HG03135 (cell line): ENCODE measurements around the gene S100A8.
"Not testable (repeated sequence)": the region's sequence is repeated elsewhere in the genome, so short reads cannot be mapped to it uniquely, and the experiment has no call there.

Experiments
- ATAC-seq: cut with Tn5 transposase; IDR thresholded peaks from one replicate; pipeline ENCODE4 v1.9.1; 2021; ENCODE audit warnings: mild to moderate bottlenecking, moderate library complexity; ENCODE audit not compliant: unreplicated experiment

Gene S100A8

GRCh38 chr1:153390938-153391710, at the start of gene S100A8:
TSS of gene S100A8 (minus strand) at chr1:153391073. CDS start at chr1:153390535, 538 bp downstream.
- ATAC-seq: no peak

GRCh38 chr1:153439273-153439672, 48.4 kb upstream of the S100A8 start:
- no peak for ATAC-seq

GRCh38 chr1:153438599-153438998, 47.7 kb upstream of the S100A8 start:
- ATAC-seq: no peak

- no peak for ATAC-seq
Observed at GRCh38 chr1:153437236-153437635, 46.4 kb upstream of the S100A8 start.

GRCh38 chr1:153434746-153435455, 44.0 kb upstream of the S100A8 start:
- no peak for ATAC-seq

GRCh38 chr1:153432874-153433681, 42.2 kb upstream of the S100A8 start:
- no peak for ATAC-seq

GRCh38 chr1:153431928-153432327, 41.1 kb upstream of the S100A8 start:
- no peak for ATAC-seq

GRCh38 chr1:153431427-153431826, 40.6 kb upstream of the S100A8 start:
- no peak for ATAC-seq

GRCh38 chr1:153431002-153431401, 40.1 kb upstream of the S100A8 start:
- ATAC-seq: no peak

GRCh38 chr1:153430561-153430960, 39.7 kb upstream of the S100A8 start:
- no peak for ATAC-seq

- no peak for ATAC-seq
Observed at GRCh38 chr1:153430166-153430553, 39.3 kb upstream of the S100A8 start.

GRCh38 chr1:153429266-153430165, 38.6 kb upstream of the S100A8 start:
- ATAC-seq: no peak

- no peak for ATAC-seq
Observed at GRCh38 chr1:153428791-153429190, 37.9 kb upstream of the S100A8 start.

GRCh38 chr1:153428073-153428638, 37.3 kb upstream of the S100A8 start:
- no peak for ATAC-seq

- ATAC-seq: no peak
Observed at GRCh38 chr1:153426809-153427208, 35.9 kb upstream of the S100A8 start.

- ATAC-seq: no peak
Observed at GRCh38 chr1:153422450-153423068, 31.7 kb upstream of the S100A8 start.

GRCh38 chr1:153420306-153420705, 29.4 kb upstream of the S100A8 start:
- no peak for ATAC-seq

GRCh38 chr1:153419436-153419793, 28.5 kb upstream of the S100A8 start:
- not testable (repeated sequence) for ATAC-seq

GRCh38 chr1:153418758-153419435, 28.0 kb upstream of the S100A8 start:
- ATAC-seq: not testable (repeated sequence)
